ENCODE data around the gene SNX27. TPM values are rescaled to one million over a fixed set of nuclear protein-coding genes. Genes with fewer than 3 reads are reported as not detected.
A peak's percentile ranks its signal among the peaks of the same experiment; 100 is the strongest.
"Not testable (repeated sequence)": the region's sequence is repeated elsewhere in the genome, so short reads cannot be mapped to it uniquely, and the experiment has no call there.

SNX27 gene
- total and polyA plus RNA-seq, 3 donors from 2014 or later: 24.7 to 44.4 (median 42.8) TPM

GRCh38 chr1:151613282-151613780, 1.5 kb downstream of the SNX27 start:
- no peak for DNase-seq
- Histone ChIP-seq H3K4me3 (peak overlapping the region; percentile 98), H3K4me1 (peaks cover 11% of the 10 kb centered on the region), H3K27ac (peak overlapping the region; percentile 95), H3K27me3 (no peaks in the 10 kb centered on the region), H3K9me3 (no peaks in the 10 kb centered on the region), H3K36me3 (ENCODE audit: low read depth, missing control alignments) (no peaks in the 10 kb centered on the region)
- WGBS, 2 donors: 10 to 12% methylated on average over 9 of the region's 9 CpGs
- intact Hi-C loops (cut with DNase I; ENCODE audit: low total_unique reads): no loop called here
- TF ChIP-seq, protein P1, sequence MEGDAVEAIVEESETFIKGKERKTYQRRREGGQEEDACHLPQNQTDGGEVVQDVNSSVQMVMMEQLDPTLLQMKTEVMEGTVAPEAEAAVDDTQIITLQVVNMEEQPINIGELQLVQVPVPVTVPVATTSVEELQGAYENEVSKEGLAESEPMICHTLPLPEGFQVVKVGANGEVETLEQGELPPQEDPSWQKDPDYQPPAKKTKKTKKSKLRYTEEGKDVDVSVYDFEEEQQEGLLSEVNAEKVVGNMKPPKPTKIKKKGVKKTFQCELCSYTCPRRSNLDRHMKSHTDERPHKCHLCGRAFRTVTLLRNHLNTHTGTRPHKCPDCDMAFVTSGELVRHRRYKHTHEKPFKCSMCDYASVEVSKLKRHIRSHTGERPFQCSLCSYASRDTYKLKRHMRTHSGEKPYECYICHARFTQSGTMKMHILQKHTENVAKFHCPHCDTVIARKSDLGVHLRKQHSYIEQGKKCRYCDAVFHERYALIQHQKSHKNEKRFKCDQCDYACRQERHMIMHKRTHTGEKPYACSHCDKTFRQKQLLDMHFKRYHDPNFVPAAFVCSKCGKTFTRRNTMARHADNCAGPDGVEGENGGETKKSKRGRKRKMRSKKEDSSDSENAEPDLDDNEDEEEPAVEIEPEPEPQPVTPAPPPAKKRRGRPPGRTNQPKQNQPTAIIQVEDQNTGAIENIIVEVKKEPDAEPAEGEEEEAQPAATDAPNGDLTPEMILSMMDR (IDR thresholded peaks at IDR 0.05): no peak
- TF ChIP-seq POLR2A (IDR thresholded peaks at IDR 0.05): no peak

DNA sequence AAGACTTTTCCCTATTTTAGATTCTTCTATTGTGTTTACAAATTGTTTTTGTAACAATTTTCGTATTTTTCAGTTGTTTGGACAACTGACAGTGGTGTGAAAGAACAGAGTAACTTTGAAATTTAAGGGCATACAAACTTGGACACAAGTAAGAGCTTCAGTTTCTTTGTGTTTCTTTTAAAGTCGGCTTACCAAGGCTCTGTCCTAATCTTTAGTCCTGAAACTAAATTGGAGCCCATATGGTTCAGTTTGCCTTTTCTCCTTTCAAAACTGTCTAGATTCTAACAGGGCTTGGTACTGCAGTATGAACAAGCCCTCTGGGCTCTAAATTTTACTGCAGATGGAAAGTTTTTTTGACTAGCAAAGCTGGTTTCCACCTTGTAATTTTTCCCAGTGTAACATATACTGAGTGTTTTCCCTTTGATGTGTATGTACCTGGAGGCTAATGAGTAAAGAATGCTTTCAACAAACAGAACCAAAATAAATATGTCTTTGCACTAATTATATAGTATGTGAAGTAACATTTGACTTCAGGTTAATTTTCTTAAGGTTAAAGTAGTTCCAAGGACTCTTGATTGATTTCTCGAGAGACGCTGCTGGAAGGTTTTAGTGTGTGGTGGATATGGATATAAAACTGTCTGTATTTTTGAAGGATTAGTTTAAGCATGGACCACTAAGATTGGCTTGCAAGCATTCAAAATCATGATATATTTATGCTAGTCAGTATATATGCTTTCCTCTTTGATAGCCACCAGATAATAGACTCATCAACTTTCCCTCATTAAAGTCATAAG, 4.1 kb downstream of the SNX27 start:
- Histone ChIP-seq H3K4me1 (peaks cover 11% of the 10 kb centered on the region), H3K9me3 (no peaks in the 10 kb centered on the region), H3K4me3 (no peak overlapping the region), H3K27me3 (no peaks in the 10 kb centered on the region), H3K36me3 (ENCODE audit: low read depth, missing control alignments) (no peaks in the 10 kb centered on the region), H3K27ac (no peak overlapping the region)
- intact Hi-C loops (cut with DNase I; ENCODE audit: low total_unique reads): no loop called here
- no peak for TF ChIP-seq POLR2A (IDR thresholded peaks at IDR 0.05)
- TF ChIP-seq, protein P1 (IDR thresholded peaks at IDR 0.05): no peak
- DNase-seq: no peak
- 65 to 71% methylated on average over 4 of the region's 4 CpGs for WGBS, 2 donors

- TF ChIP-seq POLR2A (IDR thresholded peaks at IDR 0.05): no peak
- TF ChIP-seq, protein P1 (IDR thresholded peaks at IDR 0.05): no peak
- H3K27ac ChIP-seq: no peak overlapping the region
- H3K4me1 ChIP-seq: peaks cover 8% of the 10 kb centered on the region
- H3K4me3 ChIP-seq: no peak overlapping the region
- H3K9me3 ChIP-seq: no peaks in the 10 kb centered on the region
- DNase-seq: no peak
- intact Hi-C loops (cut with DNase I; ENCODE audit: low total_unique reads): no loop called here
- no peaks in the 10 kb centered on the region for H3K27me3 ChIP-seq
- 91 to 97% methylated on average over 3 of the region's 3 CpGs for WGBS, 2 donors
- no peaks in the 10 kb centered on the region for H3K36me3 ChIP-seq (ENCODE audit: low read depth, missing control alignments)
Measured at GRCh38 chr1:151616505-151616849, 4.6 kb downstream of the SNX27 start.

DNA sequence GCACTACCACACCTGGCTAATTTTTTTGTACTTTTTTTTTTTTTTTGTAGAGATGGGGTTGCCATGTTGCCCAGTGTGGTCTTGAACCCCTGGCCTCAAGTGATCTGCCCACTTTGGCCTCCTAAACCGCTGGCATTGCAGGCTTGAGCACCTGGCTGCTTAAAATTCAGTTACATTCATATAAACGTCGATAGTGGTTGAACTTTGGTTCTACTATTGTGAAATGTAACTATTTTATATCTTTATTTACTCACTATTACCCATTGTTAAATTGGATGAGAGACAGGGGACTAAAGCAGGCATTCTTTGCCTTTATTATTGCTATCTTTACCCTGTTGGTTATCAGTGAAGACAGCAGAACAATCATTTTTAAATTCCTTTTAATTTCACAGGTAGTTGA, 6.2 kb downstream of the SNX27 start:
- Histone ChIP-seq H3K9me3 (no peaks in the 10 kb centered on the region), H3K36me3 (ENCODE audit: low read depth, missing control alignments) (no peaks in the 10 kb centered on the region), H3K4me1 (peaks cover 7% of the 10 kb centered on the region), H3K27ac (no peak overlapping the region), H3K27me3 (no peaks in the 10 kb centered on the region), H3K4me3 (no peak overlapping the region)
- intact Hi-C loops (cut with DNase I; ENCODE audit: low total_unique reads): no loop called here
- TF ChIP-seq POLR2A (IDR thresholded peaks at IDR 0.05): no peak
- TF ChIP-seq, protein P1 (IDR thresholded peaks at IDR 0.05): no peak
- no peak for DNase-seq
- 53 to 81% methylated on average over 3 of the region's 3 CpGs for WGBS, 2 donors

DNA sequence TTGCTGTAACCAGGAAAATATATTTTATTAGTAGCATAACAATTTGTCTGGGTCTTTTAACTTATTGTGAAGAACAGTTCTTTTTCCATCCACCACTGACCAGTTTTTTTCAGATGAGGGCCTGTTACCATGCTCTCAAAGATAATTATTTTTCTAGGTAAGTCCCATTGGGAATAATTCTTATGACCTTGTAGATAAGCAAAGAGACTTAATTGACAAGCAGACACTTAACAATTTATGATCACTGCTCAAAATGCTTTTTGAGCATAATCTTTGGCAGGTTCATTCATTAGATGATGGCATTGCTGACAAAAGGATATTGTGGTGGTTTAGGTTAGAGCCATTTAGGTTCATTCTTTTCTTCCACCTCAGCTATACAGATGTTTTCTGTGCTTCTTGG, 6.6 kb downstream of the SNX27 start:
- intact Hi-C loops (cut with DNase I; ENCODE audit: low total_unique reads): no loop called here
- Histone ChIP-seq H3K9me3 (no peaks in the 10 kb centered on the region), H3K4me1 (peaks cover 4% of the 10 kb centered on the region), H3K27ac (no peak overlapping the region), H3K4me3 (no peak overlapping the region), H3K36me3 (ENCODE audit: low read depth, missing control alignments) (no peaks in the 10 kb centered on the region), H3K27me3 (no peaks in the 10 kb centered on the region)
- DNase-seq: no peak
- TF ChIP-seq, protein P1 (IDR thresholded peaks at IDR 0.05): no peak
- TF ChIP-seq POLR2A (IDR thresholded peaks at IDR 0.05): no peak

DNA sequence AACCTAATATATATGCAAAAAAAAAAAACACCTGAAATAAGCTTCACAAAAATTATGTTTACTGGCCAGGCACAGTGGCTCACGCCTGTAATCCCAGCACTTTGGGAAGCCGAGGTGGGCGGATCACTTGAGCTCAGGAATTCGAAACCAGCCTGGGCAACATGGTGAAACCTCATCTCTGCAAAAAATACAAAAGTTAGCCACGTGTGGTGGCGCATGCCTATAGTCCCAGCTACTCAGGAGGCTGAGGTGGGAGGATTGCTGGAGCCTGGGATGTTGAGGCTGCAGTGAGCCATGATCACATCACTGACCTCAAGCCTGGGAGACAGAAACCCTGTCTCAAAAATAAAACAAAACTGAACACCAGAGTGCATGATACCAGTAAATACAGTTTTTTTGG, 7.1 kb downstream of the SNX27 start:
- H3K36me3 ChIP-seq (ENCODE audit: low read depth, missing control alignments); H3K4me3 ChIP-seq; H3K9me3 ChIP-seq; intact Hi-C loops (cut with DNase I; ENCODE audit: low total_unique reads); H3K27me3 ChIP-seq; DNase-seq; H3K4me1 ChIP-seq: not testable (repeated sequence)
- WGBS, 2 donors: 84 to 91% methylated on average over 6 of the region's 6 CpGs
- H3K27ac ChIP-seq: peak overlapping the region in 1 of 2 donors; percentile 79

All from testis (tissue), 3 donors.